Activated T-cell treated with anti-CD3 and anti-CD28 coated beads, Interleukin-2, amount 50 U/mL, for 1 hour (primary cell): ENCODE data around the gene TTC3.

Source experiments
- DNase-seq: peaks from one replicate; pipeline ENCODE4 v3.0.0-alpha.2; 2020

TTC3 gene

DNA sequence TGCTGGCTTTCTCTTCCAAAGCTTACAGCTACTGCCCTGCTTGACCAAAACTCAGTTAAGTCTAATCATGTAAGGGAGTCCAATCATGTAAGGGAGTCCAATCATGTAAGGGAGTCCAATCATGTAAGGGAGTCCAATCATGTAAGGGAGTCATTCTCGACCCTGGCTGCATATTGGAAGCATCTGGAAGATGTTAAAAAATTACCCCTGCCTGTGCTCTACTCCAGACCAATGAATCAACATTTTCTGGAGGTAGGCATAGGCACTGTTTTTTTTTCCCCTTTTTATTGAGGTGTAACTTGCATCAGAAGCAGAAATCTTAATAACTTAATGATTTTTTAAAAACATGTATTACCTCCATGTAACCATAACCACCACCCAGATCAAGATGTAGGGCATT is 9.6 kb upstream of the TTC3 start:
- no peak for DNase-seq

GRCh38 chr21:37064841-37065240 is 8.2 kb upstream of the TTC3 start:
- no peak for DNase-seq

DNA sequence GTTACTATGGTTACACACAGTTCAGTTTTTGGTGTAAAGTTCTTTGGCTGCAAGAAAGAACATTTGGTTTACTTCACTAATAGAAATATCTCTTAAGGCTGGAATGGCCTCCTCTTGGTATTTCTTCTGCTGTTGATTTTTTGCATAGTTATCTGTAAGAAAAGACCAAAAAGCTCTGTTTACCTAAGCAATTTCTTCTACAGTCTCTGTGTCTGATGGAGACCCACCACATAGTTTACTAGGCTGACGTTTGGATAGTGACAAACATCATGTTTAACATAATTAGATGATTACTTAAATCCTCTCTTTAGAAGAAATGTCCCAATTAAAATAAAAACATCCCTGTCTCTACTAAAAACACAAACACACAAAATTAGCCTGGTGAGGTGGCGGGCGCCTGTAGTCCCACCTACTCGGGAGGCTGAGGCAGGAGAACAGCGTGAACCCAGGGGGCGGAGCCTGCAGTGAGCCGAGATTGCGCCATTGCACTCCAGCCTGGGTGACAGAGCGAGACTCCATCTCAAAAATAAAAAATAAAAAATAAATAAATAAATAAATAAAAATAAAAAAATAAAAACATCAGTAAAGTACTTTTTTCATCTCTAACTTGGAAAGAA is 7.4 kb upstream of the TTC3 start:
- DNase-seq = no peak

DNA sequence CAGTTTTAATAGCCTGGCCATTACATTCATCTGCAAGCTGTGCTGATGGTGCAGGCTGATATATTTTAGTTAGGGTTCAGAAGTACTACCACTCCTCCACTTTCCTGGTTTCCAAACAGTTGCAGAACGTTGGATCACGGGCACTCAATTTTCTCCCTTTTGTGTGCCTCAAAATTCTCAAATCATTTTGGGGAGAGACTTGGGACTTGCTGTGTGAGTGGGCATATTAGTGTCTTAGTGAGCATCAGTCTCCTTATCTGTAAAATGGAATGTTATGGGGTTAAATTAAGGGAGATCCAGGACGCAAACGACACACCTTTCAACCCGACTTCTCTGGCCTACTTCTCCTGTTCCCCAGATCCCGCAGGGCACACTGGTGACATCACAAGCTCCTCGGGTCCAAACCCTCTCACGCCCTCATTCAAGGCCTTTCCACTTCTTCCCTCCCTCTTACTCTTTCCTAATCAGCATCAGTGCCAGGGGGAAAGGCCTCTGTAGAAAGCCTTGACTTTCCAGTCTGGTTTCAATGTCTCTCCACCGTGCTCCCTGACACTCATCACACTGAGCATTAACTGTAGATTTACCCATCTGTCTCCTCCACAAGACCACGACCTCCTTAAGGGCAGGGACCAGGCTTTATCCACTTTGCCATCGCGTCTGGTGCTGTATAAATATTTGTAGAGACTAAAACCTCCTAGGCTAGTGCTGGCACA is 1.3 kb upstream of the TTC3 start:
- DNase-seq = peak; percentile 19

DNA sequence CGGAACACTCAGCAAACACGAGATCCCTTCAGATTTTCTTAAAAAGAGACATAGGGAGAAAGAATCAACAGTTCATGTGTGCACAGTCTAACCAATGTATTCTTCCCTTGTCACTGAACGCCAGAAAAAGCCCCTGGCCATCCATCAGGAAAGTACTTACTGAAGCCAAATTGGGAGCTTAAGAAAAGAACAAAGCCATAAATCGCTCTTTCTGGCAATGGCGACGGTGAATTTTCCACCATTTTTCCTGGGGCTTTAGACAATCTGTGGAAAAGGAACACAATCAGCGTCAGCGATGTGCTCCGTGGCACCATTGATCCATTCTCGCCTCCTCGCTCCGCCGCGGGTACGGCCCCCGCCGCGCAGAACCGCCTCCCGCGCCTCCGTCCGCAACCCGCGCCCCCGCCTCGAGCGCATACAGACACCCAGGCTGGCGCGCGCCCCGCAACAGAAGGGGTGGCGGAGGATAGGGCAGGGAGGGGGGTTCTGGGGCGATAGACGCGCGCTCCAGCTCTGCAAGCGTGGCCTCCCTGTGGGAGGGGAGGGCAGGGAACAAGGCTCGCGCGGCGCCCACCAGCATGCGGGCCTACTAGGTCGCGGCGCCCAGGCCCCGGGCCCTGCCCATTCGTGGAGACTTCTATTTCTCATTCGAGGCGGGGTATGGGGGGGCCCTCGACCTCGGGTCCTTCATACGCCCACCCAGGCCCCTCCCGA is 623 bp upstream of the TTC3 start:
- no peak for DNase-seq

DNA sequence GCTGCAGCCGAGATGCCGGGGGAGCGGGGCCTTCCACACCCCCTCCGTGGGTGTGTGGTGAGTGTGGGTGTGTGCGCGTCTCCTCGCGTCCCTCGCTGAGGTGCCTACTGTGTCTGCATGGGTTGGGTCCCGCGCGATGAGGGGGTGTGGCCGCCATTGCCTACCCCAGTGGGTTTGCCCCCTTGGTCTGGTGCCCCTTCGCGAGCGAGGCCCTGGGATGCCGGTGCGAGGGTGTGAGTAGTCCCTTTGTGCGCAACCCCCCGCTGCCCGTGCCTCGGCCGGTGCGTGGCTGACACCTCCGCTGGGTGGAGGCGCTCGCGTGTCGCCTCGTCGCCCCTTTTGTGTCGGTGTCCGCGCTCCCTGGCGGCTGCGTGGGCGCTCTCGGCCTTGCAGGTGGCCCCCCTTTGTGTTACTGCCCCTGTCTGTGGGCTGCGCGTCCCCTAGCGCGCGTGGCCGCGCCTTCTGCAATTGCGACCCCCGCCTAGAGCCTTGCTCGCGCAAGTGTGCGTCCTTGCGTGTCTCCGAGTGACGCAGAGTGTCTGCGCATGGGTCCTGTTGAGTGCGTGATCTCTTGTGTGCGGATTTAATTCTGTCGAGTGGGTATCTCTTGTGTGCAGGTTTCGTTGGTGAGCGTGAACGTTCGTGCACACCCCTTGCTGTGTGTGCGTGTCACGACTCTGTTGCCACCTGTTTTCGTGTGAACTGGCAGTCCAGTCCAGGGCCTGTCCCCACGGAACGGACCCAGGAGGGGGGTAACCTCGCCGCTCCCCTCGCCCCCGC is 553 bp downstream of the TTC3 start:
- peak; percentile 79 for DNase-seq

DNA sequence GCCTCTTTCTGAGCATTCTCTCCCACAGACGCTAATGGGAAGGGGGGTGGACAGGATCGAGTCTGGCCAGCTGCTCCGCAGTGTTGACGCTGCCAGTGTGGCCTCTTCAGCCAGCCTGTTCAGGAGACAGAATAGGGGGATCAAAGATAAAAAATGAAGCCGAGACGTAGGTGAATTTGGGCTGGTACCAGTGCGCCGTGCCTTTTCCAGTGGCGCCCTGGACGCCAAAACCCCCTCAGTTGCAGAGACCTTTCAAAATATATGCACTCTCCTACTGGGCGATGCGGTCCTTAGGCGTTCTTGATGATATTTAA is 1.1 kb downstream of the TTC3 start:
- DNase-seq = no peak

DNA sequence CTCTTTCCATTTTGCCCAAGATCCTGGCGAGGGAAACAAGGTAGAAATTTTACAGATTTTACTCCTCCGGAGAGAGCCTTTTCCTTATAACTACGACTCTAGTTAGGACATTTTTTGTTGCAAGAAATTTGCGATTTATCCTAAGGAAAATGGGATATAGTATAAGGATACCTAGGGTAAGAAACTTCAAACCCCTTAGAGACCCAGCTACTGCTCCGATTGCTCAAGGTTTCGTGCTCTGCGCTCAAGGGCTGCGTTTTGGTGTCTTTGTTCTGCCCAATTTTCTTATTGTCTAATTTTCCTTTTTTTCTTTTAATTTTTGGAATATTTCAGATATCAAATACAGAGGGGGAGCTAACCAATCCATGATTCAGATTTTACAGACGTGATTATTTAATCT is 1.5 kb downstream of the TTC3 start:
- no peak for DNase-seq

- no peak for DNase-seq
Observed at GRCh38 chr21:37075214-37075770, 2.2 kb downstream of the TTC3 start.

DNA sequence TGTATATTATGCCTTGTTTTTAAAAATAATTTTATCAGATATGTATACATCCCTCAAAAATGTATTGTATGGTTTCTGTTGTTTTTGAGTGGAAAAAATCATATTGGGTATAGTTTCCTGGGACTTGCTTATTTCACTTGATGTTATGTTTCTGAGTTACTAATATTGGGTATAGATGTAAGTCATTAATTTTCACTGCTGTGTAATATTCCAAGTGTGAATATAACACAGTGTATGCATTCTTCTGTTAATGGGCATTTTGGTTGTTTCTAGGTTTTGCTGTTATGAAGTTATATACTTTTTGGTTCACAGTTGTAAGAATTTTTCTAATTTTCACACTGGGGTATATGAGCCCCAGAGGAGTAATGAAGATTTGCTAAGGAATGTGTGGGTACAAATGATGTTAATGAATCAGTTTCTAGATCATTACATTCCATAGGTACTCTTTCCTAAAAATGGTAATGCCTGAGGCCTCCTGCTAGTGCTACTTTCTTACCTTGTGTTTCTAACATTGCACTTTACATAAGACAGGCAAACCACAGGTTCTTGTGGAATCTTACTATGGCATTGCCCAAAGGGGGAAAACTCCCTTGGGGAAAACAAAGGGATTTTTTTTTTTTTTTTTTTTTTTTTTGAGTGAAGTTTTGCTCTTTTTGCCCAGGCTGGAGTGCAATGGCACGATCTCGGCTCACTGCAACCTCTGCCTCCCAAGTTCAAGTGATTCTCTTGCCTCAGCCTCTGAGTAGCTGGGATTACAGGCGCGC is 3.2 kb downstream of the TTC3 start:
- DNase-seq = no peak

DNA sequence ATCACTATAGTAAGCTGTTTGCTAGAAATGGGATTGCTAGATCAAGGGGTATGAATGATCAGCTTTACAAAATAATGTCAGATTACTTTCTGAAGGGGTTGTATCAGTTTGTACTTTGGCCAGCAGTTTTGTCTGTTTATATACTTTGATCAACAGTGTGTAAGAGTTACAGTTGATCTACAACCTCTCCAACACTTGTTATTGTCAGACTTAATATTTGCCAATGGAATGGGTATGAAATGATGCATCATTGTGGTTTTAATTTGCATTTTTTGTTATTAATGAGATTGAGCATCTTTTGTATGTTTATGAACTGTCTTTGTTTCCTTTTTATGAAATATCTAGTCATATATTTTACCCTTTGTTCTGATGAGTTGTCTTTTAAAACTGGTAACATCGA is 4.3 kb downstream of the TTC3 start:
- no peak for DNase-seq

DNA sequence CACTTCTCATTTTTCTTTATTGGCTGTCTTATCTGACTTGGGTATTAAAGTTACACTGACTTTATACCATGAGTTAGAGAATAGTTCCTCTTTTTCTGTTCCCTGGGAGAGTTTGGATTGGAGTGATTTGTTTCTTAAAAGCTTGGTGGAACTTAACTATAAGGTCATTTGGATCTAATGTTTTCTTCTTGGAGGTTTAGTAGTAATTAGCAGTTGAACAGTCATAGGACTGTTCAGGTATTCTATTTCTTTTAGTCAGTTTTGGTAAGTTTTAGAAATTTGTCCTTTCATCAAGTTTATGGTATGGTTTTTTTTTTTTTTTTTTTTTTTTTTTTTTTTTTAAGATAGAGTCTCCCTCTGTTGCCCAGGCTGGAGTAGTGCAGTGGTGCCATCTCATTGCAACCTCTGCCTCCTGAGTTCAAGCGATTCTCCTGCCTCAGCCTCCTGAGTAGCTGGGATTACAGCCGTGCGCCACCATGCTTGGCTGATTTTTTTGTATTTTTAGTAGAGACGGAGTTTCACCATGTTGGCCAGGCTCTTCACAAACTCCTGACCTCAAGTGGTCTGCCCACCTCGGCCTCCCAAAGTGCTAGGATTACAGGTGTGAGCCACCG is 6.3 kb downstream of the TTC3 start:
- no peak for DNase-seq

GRCh38 chr21:37082375-37082774 is 9.3 kb downstream of the TTC3 start:
- DNase-seq = no peak

- no peak for DNase-seq
Observed at GRCh38 chr21:37082856-37083528, 9.9 kb downstream of the TTC3 start.

- DNase-seq = no peak
Observed at GRCh38 chr21:37085726-37086125, 12.7 kb downstream of the TTC3 start.

- no peak for DNase-seq
Observed at GRCh38 chr21:37087188-37087587, 14.1 kb downstream of the TTC3 start.

DNA sequence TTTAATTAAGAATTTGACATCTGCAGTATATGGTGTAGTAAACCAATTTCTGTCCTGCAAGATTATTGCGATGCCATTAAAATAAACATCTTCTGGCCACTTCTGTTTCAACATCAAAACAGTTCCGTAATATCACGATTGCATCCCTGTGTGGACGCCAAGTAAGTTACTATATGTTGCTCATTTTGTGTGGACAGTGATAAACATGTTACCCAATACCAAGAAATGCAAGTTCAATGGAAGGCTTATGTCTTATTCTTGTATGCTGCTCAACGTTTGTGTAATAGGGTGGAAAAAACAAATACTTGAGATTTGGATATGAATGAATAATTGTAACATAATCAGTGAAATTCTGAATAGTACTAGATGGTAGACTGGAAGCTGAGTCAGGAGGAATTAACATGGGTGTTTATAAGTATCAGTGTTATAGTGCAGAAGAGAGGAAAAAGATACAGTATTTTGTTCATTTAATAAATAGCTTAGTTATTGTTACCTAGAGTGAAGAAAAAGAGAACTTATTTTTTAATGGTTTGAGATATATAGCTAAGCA is 15.2 kb downstream of the TTC3 start:
- DNase-seq = no peak

DNA sequence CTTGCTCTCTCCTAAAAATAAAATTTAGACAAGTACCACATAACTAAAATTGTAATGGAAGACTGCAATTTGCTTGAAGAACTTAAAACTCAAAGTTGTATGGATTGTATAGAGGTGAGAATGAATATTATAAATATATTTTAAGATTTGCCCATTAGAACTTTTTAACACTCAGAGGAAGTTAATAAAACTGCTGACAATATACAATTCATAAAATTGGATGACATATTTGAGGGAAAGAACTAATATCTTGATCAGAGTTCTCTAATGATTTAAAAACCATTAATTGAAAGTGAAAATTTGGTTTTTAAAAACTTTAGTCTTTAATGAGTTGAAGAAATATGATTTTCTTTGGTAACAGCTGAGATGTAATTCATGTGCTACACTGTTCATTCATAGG is 20.9 kb downstream of the TTC3 start:
- no peak for DNase-seq

GRCh38 chr21:37095821-37096220 is 22.8 kb downstream of the TTC3 start:
- DNase-seq = no peak

DNA sequence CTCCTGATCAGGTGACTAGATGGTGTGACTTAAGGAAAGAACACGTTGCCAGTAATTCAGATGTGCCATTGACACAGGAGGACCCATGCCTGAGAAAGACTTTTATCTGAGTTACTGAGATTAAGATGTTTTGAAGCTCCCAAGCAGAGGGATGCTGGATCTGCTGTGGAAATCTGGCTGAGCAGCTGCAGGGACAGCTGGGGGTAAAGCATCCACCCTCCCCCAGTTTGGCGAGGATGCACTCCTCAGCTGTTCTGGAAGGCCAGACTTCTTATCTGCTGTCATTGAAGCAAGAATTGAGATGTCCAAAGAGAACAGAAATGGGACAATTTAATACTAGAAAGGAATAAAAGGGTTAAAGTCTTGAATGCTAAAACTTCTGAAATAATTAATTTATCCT is 25.7 kb downstream of the TTC3 start:
- no peak for DNase-seq

DNA sequence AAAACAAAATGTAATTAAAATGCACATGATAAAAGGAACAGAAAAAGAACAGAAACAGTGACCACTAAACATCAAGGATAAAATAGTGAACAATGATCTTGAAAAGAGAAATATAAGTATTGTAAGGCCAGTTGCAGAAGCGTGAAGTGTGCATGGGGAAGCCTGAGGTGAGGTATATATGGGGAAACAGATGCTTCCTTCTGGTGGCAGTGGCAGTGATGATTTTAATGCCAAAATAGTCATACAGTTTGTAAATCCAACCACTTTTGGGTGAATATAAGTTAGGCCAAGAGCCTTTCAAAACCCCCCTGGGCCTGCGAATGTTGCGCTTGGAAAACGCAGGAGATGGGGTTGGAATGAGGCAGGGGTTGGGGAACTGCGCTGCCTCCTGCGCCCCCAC is 27.3 kb downstream of the TTC3 start:
- DNase-seq = no peak
